Breast epithelium (tissue), 4 donors: ENCODE measurements around the gene TES. TPM values are rescaled to one million over a fixed set of nuclear protein-coding genes. Genes with fewer than 3 reads are reported as not detected.
A peak's percentile ranks its signal among the peaks of the same experiment; 100 is the strongest.

Experiments
- DNase-seq, 2 donors: peaks; one replicate each; pipeline ENCODE4 v3.0.0-alpha.2; 2019; ENCODE audit warnings: low spot score in 2 of 2
- H3K27ac ChIP-seq, 2 donors: fragments of 200-600 bp; sonication (generic) in 1 of 2; one replicate each; pipeline ENCODE4 v1.5.1; 2016 to 2019; ENCODE audit warnings: mild to moderate bottlenecking in 1 of 2
- H3K27me3 ChIP-seq, 2 donors: fragments of 200-600 bp; sonication (generic) in 1 of 2; one replicate each; pipeline versions ENCODE4 v1.5.1 to v1.6.0; 2017 to 2019; ENCODE audit warnings: control low read depth in 1 of 2, mild to moderate bottlenecking in 1 of 2
- H3K36me3 ChIP-seq: fragments of 200-600 bp; one replicate; pipeline ENCODE4 v1.5.1; 2019
- H3K4me1 ChIP-seq, 2 donors: fragments of 200-600 bp; sonication (generic); one replicate each; pipeline ENCODE4 v1.5.1; 2016 to 2019; ENCODE audit warnings: control low read depth in 1 of 2
- H3K4me3 ChIP-seq, 3 donors: fragments of 200-600 bp; sonication (generic); 1 replicate in 2 of 3; 2 replicates in 1 of 3; pipeline ENCODE4 v1.5.1; 2016 to 2019; ENCODE audit warnings: mild to moderate bottlenecking in 3 of 3, moderate library complexity in 2 of 3
- H3K9me3 ChIP-seq, 2 donors: fragments of 200-600 bp; sonication (generic) in 1 of 2; one replicate each; pipeline ENCODE4 v1.5.1; 2016 to 2019; ENCODE audit warnings: control low read depth in 1 of 2
- CTCF ChIP-seq, 3 donors: fragments of 450-650 bp; IDR thresholded peaks; one replicate each; pipeline ENCODE4 v1.5.1; 2016 to 2017; ENCODE audit warnings: antibody characterized with exemption in 3 of 3, mild to moderate bottlenecking in 3 of 3, moderate library complexity in 3 of 3
- POLR2A ChIP-seq: fragments of 450-650 bp; IDR thresholded peaks from one replicate; pipeline ENCODE4 v1.6.1; 2016; ENCODE audit warnings: antibody characterized with exemption, mild to moderate bottlenecking, moderate library complexity
- POLR2AphosphoS5 ChIP-seq, 3 donors: sonication (generic); formaldehyde crosslinking; IDR thresholded peaks; one replicate each; pipeline ENCODE4 v1.6.1; 2017; ENCODE audit warnings: antibody characterized with exemption in 3 of 3
- intact Hi-C: fragments of 100-400 bp; cut with DNase I; formaldehyde crosslinking; loops from one replicate; pipeline ENCODE4 v1.15.1; 2023; ENCODE audit warnings: low total_unique reads
- total RNA-seq, 3 donors: library from RNA; depleted of rRNA; stranded (reverse); fragments of >200 nt; gene quantifications; one replicate each; pipeline ENCODE4 v1.1.0, GENCODE V29; 2016

TES gene
- total RNA-seq, 3 donors from 2014 or later, result 29.0 to 146 (median 88.5) TPM

- DNase-seq, result no peak
- H3K27me3 ChIP-seq, result no peaks in the 10 kb centered on the region
- no peaks in the 10 kb centered on the region for H3K9me3 ChIP-seq
- no peaks in the 10 kb centered on the region for H3K36me3 ChIP-seq
- intact Hi-C loops, result no loop called here
- peak overlapping the region; percentile 97 to 99 for H3K27ac ChIP-seq
- TF ChIP-seq POLR2AphosphoS5 (IDR thresholded peaks at IDR 0.05), result no peak
- peaks cover 0 to 5% of the 10 kb centered on the region in 2 donors for H3K4me1 ChIP-seq
- no peak overlapping the region for H3K4me3 ChIP-seq
Measured at GRCh38 chr7:116209561-116210070, 723 bp upstream of the TES start.

DNA sequence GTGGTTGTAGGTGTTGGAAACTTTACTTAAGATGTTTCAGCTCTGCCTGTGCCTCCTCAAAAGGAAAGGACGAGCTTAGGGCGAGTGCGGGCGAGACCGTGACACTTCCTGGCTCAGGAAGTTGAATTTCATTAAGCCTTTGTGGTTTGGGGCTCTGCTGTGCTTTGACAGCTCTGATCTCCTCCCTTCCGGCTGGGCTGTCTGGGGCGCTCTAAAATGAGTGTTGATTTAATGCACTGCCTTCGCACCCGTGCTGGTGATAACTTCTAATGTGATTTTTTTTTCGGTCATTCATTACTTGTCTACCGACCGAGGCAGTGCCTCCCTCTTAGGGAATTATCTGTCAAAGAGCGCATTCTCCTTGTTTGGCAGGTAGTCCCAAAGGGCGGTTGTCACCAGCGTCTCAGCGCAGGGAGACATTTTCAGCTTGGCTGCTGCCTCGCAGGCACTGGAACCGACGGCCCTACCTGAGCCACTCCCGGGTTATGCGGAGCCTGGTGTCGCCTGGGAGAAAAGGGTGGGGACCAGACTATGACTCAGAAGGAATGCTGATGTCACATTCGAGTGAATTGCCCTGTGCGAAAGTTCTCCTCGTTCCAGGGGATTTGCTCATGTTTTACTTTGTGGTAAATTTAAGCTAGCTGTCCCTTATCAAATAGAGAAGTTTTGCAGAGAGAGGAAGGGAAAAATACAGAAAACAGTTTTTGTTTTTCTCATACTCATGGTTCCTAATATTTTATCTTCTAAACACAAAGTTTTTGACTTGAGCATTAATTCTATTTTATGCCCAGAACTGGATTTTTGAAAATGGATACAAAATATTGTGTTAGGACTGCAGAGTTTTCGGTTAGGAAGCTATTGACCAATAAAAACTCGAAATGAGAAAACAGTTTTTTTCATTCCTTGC, 920 bp downstream of the TES start:
- no peaks in the 10 kb centered on the region for H3K9me3 ChIP-seq
- no peaks in the 10 kb centered on the region for H3K36me3 ChIP-seq
- H3K27me3 ChIP-seq, result no peaks in the 10 kb centered on the region
- H3K27ac ChIP-seq, result peak overlapping the region; percentile 97 to 99
- intact Hi-C loops, result no loop called here
- no peak for TF ChIP-seq CTCF (IDR thresholded peaks at IDR 0.05)
- peak; percentile 88 for TF ChIP-seq POLR2A
- peak; percentile 82 to 98 (median 90) for TF ChIP-seq POLR2AphosphoS5 (IDR thresholded peaks at IDR 0.05)
- H3K4me1 ChIP-seq, result peaks cover 0 to 5% of the 10 kb centered on the region in 2 donors
- peak overlapping the region; percentile 79 to 92 (median 84) for H3K4me3 ChIP-seq
- peak; percentile 82 to 93 for DNase-seq

DNA sequence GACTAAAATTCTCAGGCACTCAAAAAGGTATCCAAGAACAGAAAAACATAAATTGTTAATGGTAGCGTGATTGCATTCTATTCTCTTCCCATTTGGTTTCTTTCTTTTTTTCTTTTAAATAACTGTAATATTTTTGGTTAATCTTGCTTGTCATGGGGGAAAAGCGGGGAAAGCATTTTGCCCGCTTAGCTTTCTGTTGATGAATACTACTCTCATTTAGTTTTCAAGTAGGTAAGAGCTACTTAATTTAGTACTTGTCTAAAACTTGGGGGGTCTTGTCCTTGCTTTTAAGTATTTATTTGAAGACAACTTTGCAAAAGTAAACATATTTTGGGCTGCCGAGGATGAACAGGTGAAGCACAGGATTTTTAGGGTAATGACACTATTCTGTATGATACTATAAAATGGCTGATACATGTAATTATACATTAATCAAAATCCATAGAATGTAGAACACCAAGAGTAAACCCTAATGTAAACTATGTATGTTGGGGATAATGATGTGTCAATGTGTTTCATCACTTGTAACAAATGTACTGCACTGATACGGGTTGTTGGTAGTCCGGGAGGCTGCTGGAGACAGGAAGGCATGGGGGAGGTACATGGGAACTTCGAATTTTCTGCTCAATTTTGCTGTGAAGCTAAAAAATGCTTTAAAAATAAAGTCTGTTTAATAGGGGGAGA, 1.7 kb downstream of the TES start:
- DNase-seq, result no peak
- H3K27me3 ChIP-seq, result no peaks in the 10 kb centered on the region
- H3K9me3 ChIP-seq, result no peaks in the 10 kb centered on the region
- peak overlapping the region; percentile 79 to 92 (median 84) for H3K4me3 ChIP-seq
- peak overlapping the region; percentile 97 to 99 for H3K27ac ChIP-seq
- TF ChIP-seq POLR2AphosphoS5 (IDR thresholded peaks at IDR 0.05) (no peak), POLR2A (no peak), CTCF (IDR thresholded peaks at IDR 0.05) (no peak)
- intact Hi-C loops, result no loop called here
- H3K4me1 ChIP-seq, result peaks cover 0 to 5% of the 10 kb centered on the region in 2 donors
- H3K36me3 ChIP-seq, result no peaks in the 10 kb centered on the region

DNA sequence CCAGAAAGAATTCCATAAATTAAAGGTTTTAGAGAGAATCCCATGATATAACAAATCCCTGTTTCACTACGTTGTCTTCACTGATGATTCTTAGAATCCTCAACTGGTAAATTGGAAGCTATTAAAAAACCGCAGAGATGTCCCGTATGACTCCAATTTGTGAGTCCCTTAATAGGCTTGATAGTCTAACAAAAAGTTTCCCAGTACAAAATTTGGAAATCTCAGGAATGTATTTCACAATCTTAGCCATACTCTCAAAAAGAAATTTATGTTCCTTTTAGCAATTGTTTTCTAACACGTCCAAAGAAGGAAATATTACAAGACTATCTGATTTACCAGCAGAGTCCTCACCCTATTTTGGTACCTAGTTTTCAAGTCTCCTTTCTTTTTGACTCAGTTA, 2.5 kb downstream of the TES start:
- Histone ChIP-seq H3K27ac (peak overlapping the region; percentile 97 to 99), H3K4me1 (peaks cover 5 to 7% of the 10 kb centered on the region in 2 donors), H3K36me3 (no peaks in the 10 kb centered on the region), H3K27me3 (no peaks in the 10 kb centered on the region), H3K4me3 (peak overlapping the region in 2 of 3 donors; percentile 84 to 92), H3K9me3 (no peaks in the 10 kb centered on the region)
- no peak for TF ChIP-seq CTCF (IDR thresholded peaks at IDR 0.05)
- TF ChIP-seq POLR2AphosphoS5 (IDR thresholded peaks at IDR 0.05), result no peak
- TF ChIP-seq POLR2A, result no peak
- no peak for DNase-seq
- intact Hi-C loops, result no loop called here

DNA sequence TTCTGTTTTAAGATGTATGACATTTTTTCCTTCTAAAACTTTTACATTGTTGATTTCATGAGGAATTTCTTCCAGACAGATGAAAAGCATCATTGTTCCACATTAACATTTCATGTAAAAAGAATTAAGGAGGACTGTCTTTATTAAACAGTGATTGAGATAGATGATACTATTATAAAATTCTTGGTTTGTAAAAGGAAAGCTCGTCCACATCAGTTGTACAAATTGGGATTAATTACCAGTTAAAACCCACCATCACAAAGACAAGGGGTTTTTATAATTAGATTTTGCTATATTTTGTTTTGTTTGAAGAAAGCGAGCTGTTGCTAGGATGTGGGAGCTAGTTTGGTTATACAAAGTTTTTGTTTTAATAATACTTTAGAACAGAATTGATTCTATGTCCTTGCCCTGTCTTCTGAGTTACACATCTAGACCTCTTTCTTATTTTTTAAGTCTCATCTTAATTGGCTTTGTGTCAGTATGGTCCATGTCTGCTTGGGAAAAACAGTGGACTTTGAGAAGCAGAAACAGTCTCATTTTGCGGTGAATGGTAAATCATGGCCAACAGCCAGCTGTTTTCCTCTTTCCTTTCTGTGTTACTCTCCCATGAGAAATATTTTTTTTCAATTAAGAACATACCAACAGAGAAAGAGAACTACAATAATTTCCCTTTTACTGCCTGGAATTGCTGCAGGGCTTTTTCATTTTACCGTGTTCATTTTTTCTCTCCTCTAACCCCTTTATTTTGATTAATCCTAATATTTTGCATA, 3.2 kb downstream of the TES start:
- intact Hi-C loops, result no loop called here
- H3K27ac ChIP-seq, result peak overlapping the region; percentile 97 to 99

More for the DNA sequence above, 3.2 kb downstream of the TES start:
- H3K4me3 ChIP-seq, result peak overlapping the region in 2 of 3 donors; percentile 84 to 92
- peaks cover 5 to 14% of the 10 kb centered on the region in 2 donors for H3K4me1 ChIP-seq
- H3K36me3 ChIP-seq, result no peaks in the 10 kb centered on the region
- TF ChIP-seq POLR2AphosphoS5 (IDR thresholded peaks at IDR 0.05) (no peak), POLR2A (no peak), CTCF (IDR thresholded peaks at IDR 0.05) (no peak)
- peak in 1 of 2 donors; percentile 55 for DNase-seq
- H3K9me3 ChIP-seq, result no peaks in the 10 kb centered on the region
- no peaks in the 10 kb centered on the region for H3K27me3 ChIP-seq
